GM12878 (cell line): ENCODE measurements around the gene TMEM131L. TPM values are rescaled to one million over a fixed set of nuclear protein-coding genes. Genes with fewer than 3 reads are reported as not detected.

Experiments
- BHLHE40 ChIP-seq, 2 experiments: fragments of 450-650 bp in 1 of 2; IDR thresholded peaks; 2 replicates each; pipeline ENCODE4 v1.6.1; 2011 to 2017; ENCODE audit warnings: low read depth in 2 of 2, borderline replicate concordance in 1 of 2, improper control_type of control experiment in 1 of 2, low read length in 1 of 2, mild to moderate bottlenecking in 1 of 2
- CEBPZ ChIP-seq: fragments of 150-350 bp; IDR thresholded peaks from 2 replicates; pipeline ENCODE4 v1.6.1; 2016; ENCODE audit warnings: low read depth, low read length
- CHD1 ChIP-seq: IDR thresholded peaks from 2 replicates; pipeline ENCODE4 v1.6.1; 2012; ENCODE audit warnings: low read depth, low read length, improper control_type of control experiment
- NBN ChIP-seq: fragments of 450-650 bp; IDR thresholded peaks from 2 replicates; pipeline ENCODE4 v1.6.1; 2016
- PAX5 ChIP-seq: IDR thresholded peaks from 2 replicates; pipeline ENCODE4 v1.6.1; 2011; ENCODE audit warnings: low read depth, low read length, borderline replicate concordance
- PAX8 ChIP-seq: fragments of 450-650 bp; IDR thresholded peaks from 2 replicates; pipeline ENCODE4 v1.6.1; 2017; ENCODE audit warnings: mild to moderate bottlenecking, moderate library complexity
- PKNOX1 ChIP-seq: fragments of 450-650 bp; IDR thresholded peaks from 2 replicates; pipeline ENCODE4 v1.6.1; 2016; ENCODE audit warnings: mild to moderate bottlenecking
- POU2F2 ChIP-seq: IDR thresholded peaks from 3 replicates; pipeline ENCODE4 v1.6.1; 2011; ENCODE audit warnings: low read depth, mild to moderate bottlenecking, low read length, borderline replicate concordance
- RB1 ChIP-seq: fragments of 450-650 bp; formaldehyde crosslinking; IDR thresholded peaks from 2 replicates; pipeline ENCODE4 v1.6.1; 2017; ENCODE audit warnings: mild to moderate bottlenecking, borderline replicate concordance
- SMAD1 ChIP-seq: fragments of 450-650 bp; IDR thresholded peaks from 2 replicates; pipeline ENCODE4 v1.6.1; 2018; ENCODE audit warnings: mild to moderate bottlenecking, low read depth; ENCODE audit not compliant: partially characterized antibody
- SUZ12 ChIP-seq: fragments of 200-600 bp; sonication (generic); IDR thresholded peaks from one replicate; pipeline ENCODE4 v1.6.1; 2018; ENCODE audit warnings: antibody characterized with exemption, mild to moderate bottlenecking; ENCODE audit not compliant: unreplicated experiment
- YBX1 ChIP-seq: fragments of 450-650 bp; IDR thresholded peaks from 2 replicates; pipeline ENCODE4 v1.6.1; 2016; ENCODE audit warnings: antibody characterized with exemption
- ZNF217 ChIP-seq: fragments of 450-650 bp; IDR thresholded peaks from 2 replicates; pipeline ENCODE4 v1.6.1; 2017; ENCODE audit warnings: antibody characterized with exemption, mild to moderate bottlenecking
- ZNF592 ChIP-seq: fragments of 450-650 bp; IDR thresholded peaks from 2 replicates; pipeline ENCODE4 v1.6.1; 2017; ENCODE audit warnings: mild to moderate bottlenecking, moderate library complexity
- ZZZ3 ChIP-seq: IDR thresholded peaks from 2 replicates; pipeline ENCODE4 v1.6.1; 2011; ENCODE audit warnings: low read depth; ENCODE audit not compliant: control insufficient read depth, insufficient read length
- polyA plus RNA-seq, 11 experiments: library from polyadenylated mRNA; depleted of rRNA in 4 of 11; unstranded in 6 of 11; stranded (reverse) in 5 of 11; fragments of >200 nt; fragmentation: Nextera tagmentation in 4 of 11; fragmentation: Illumina TruSeq in 1 of 11; extraction: Ambion mirVana in 4 of 11; extraction: Trizol in 1 of 11; gene quantifications; 1 replicate in 1 of 11; 2 replicates in 10 of 11; pipeline versions ENCODE4 v1.2.1 to v1.2.3, GENCODE V29; 2011 to 2016; ENCODE audit warnings: inconsistent platforms in 2 of 11, missing spikeins in 2 of 11, low read depth in 1 of 11
- total RNA-seq, 4 experiments: library from RNA; depleted of rRNA in 3 of 4; stranded (reverse); fragments of >200 nt in 3 of 4; fragmentation: Illumina TruSeq in 1 of 4; extraction: Trizol in 1 of 4; gene quantifications; 2 replicates each; pipeline versions ENCODE4 v1.2.1 to v1.2.3, GENCODE V29; 2013 to 2021
- TF ChIP-seq, protein P1 (sequence below): fragments of 450-650 bp; IDR thresholded peaks from 2 replicates; pipeline ENCODE4 v1.6.1; 2017; ENCODE audit warnings: mild to moderate bottlenecking, moderate library complexity

The TMEM131L gene
- total and polyA plus RNA-seq, 10 of the 15 experiments (the other 5 are each of a cell fraction or from before 2014, with no cell fraction given): 8.5 to 101 (median 74.4) TPM

DNA sequence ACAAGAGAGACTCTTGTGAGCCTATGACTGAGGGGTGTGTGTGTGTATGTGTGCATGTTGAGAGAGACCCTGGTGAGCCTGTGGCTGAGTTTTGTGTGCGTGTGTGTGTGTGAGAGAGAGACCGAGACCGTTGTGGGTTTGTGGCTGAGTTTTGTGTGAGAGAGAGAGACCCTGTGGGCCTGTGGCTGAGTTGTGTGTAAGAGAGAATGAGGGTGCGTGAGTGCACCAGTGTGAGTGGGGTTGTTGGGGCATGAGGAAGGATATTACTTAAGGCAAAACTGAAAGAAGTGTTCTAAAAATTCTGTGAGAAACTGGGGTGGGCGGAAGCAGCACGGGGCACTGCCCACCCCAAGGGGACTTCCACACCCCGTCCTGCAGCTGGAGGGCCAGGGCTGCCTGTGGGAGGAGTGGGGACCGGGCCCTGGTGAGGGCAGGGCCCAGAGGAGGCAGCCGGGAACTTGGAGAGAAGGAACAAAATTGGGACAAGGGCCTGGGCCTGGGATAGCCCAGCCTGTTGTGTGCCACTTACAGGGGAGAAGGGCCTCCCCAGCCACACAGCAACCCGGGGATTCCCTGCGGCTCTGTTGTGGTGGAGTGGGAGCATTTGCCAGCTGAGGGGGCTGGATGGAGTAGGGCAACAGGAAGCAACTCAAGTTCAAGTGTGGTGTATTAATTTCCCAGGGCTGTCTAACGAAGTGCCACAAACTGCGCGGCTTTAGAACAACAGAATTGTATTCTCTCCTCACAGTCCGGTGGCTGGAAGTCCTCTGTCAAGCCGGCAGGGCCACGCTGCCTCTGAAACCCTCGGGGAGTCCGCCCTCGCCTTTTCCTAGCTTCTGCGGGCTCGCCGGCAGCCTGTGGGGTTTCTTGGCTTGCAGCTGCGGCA lies 22.1 kb downstream of the TMEM131L start (continued):
- TF ChIP-seq, protein P1, sequence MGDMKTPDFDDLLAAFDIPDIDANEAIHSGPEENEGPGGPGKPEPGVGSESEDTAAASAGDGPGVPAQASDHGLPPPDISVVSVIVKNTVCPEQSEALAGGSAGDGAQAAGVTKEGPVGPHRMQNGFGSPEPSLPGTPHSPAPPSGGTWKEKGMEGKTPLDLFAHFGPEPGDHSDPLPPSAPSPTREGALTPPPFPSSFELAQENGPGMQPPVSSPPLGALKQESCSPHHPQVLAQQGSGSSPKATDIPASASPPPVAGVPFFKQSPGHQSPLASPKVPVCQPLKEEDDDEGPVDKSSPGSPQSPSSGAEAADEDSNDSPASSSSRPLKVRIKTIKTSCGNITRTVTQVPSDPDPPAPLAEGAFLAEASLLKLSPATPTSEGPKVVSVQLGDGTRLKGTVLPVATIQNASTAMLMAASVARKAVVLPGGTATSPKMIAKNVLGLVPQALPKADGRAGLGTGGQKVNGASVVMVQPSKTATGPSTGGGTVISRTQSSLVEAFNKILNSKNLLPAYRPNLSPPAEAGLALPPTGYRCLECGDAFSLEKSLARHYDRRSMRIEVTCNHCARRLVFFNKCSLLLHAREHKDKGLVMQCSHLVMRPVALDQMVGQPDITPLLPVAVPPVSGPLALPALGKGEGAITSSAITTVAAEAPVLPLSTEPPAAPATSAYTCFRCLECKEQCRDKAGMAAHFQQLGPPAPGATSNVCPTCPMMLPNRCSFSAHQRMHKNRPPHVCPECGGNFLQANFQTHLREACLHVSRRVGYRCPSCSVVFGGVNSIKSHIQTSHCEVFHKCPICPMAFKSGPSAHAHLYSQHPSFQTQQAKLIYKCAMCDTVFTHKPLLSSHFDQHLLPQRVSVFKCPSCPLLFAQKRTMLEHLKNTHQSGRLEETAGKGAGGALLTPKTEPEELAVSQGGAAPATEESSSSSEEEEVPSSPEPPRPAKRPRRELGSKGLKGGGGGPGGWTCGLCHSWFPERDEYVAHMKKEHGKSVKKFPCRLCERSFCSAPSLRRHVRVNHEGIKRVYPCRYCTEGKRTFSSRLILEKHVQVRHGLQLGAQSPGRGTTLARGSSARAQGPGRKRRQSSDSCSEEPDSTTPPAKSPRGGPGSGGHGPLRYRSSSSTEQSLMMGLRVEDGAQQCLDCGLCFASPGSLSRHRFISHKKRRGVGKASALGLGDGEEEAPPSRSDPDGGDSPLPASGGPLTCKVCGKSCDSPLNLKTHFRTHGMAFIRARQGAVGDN: peak; percentile 52
- TF ChIP-seq NBN (peak; percentile 99), BHLHE40 (IDR thresholded peaks at IDR 0.05; ENCODE audit: borderline replicate concordance in 1 of 2, low read depth in 2 of 2, low read length in 1 of 2) (peak; percentile 83 to 88), POU2F2 (peak; percentile 74; the same call in 2 of the 3 replicates), SMAD1 (peak; percentile 61), CHD1 (no peak), ZNF217 (no peak), PAX8 (no peak), PAX5 (peak; percentile 58; the same call in 1 of the 2 replicates), ZNF592 (peak; percentile 4; the same call in 1 of the 2 replicates), YBX1 (no peak), RB1 (peak; percentile 22; the same call in 1 of the 2 replicates), SUZ12 (no peak), CEBPZ (no peak), ZZZ3 (no peak), PKNOX1 (no peak)
